MM.1S (cell line): ENCODE measurements around the gene NPC1.

Source experiments
- DNase-seq: peaks from one replicate; pipeline ENCODE4 v3.0.0-alpha.2; 2015
- H2AFZ ChIP-seq: fragments of 300-600 bp; sonication (generic); 2 replicates; pipeline ENCODE4 v1.6.0; 2016; ENCODE audit warnings: antibody characterized with exemption, low read length
- H3F3A ChIP-seq: fragments of 300-600 bp; sonication (generic); 2 replicates; pipeline ENCODE4 v1.6.1; 2016; ENCODE audit warnings: mild to moderate bottlenecking, antibody characterized with exemption, low read length, moderate library complexity, mixed read lengths; ENCODE audit not compliant: insufficient read depth
- H3K27ac ChIP-seq: fragments of 300-600 bp; sonication (generic); 2 replicates; pipeline ENCODE4 v1.5.1; 2016; ENCODE audit warnings: mild to moderate bottlenecking, low read length
- H3K27me3 ChIP-seq: fragments of 300-600 bp; sonication (generic); replicated peaks from 2 replicates; pipeline ENCODE4 v1.6.0; 2016; ENCODE audit warnings: low read length; ENCODE audit not compliant: insufficient read depth
- H3K36me3 ChIP-seq: fragments of 300-600 bp; sonication (generic); replicated peaks from 2 replicates; pipeline ENCODE4 v1.6.1; 2016; ENCODE audit warnings: mild to moderate bottlenecking, low read length, mixed read lengths; ENCODE audit not compliant: insufficient read depth
- H3K4me1 ChIP-seq: fragments of 300-600 bp; sonication (generic); 2 replicates; pipeline ENCODE4 v1.6.1; 2016; ENCODE audit warnings: low read length, mixed read lengths
- H3K4me2 ChIP-seq: fragments of 300-600 bp; sonication (generic); 2 replicates; pipeline ENCODE4 v1.6.0; 2016; ENCODE audit warnings: low read depth, low read length
- H3K4me3 ChIP-seq: fragments of 300-600 bp; sonication (generic); 2 replicates; pipeline ENCODE4 v1.5.1; 2016; ENCODE audit warnings: low read length, mixed read lengths
- H3K79me2 ChIP-seq: fragments of 300-600 bp; sonication (generic); 2 replicates; pipeline ENCODE4 v1.6.1; 2016; ENCODE audit warnings: mixed run types, low read length, mixed read lengths
- H3K9ac ChIP-seq: fragments of 300-600 bp; sonication (generic); 2 replicates; pipeline ENCODE4 v1.6.1; 2016; ENCODE audit warnings: low read length, mixed read lengths
- H3K9me2 ChIP-seq: fragments of 300-600 bp; sonication (generic); replicated peaks from 2 replicates; pipeline ENCODE4 v1.6.1; 2016; ENCODE audit warnings: mild to moderate bottlenecking, low read length, mixed read lengths; ENCODE audit not compliant: insufficient read depth
- H3K9me3 ChIP-seq: fragments of 300-600 bp; sonication (generic); replicated peaks from 2 replicates; pipeline ENCODE4 v1.6.1; 2016; ENCODE audit warnings: mild to moderate bottlenecking, low read length, mixed read lengths; ENCODE audit not compliant: insufficient read depth
- H4K20me1 ChIP-seq: fragments of 300-600 bp; sonication (generic); 2 replicates; pipeline ENCODE4 v1.6.1; 2016; ENCODE audit warnings: mild to moderate bottlenecking, low read length, moderate library complexity, mixed read lengths; ENCODE audit not compliant: insufficient read depth
- EZH2 ChIP-seq: fragments of 300-600 bp; sonication (generic); optimal IDR thresholded peaks from 2 replicates; pipeline ENCODE3; 2017; ENCODE audit warnings: low read depth, mild to moderate bottlenecking, antibody characterized with exemption, low read length, mixed read lengths
- EZH2phosphoT487 ChIP-seq: fragments of 300-600 bp; sonication (generic); IDR thresholded peaks from 2 replicates; pipeline ENCODE4 v1.6.1; 2018; ENCODE audit warnings: antibody characterized with exemption, low read length
- TF ChIP-seq, protein P1 (sequence below): fragments of 300-600 bp; sonication (generic); IDR thresholded peaks from 2 replicates; pipeline ENCODE4 v1.5.1; 2016; ENCODE audit warnings: antibody characterized with exemption, low read length, mixed read lengths

The NPC1 gene

DNA sequence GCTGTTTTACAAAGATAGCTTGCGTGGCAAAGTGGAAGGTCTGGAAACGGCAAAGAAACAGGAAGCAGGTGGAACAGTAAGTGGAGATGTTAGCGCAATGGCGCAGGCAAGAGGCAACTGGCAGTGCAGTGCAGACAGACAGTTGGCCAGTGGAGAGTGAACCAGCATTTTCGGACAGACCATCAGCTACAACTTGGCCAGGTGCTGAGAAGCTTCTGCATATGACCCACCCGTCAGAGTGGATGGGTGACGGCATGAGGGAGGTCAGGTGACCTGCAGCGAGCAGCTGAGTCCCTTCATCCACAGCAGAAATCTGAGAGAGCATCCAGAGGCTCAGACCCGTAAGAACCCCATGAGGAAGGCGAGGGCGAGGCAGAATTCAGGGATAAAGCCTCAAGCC lies 33.8 kb downstream of the NPC1 start:
- Histone ChIP-seq H3K9me3 (no peaks in the 10 kb centered on the region), H3K27ac (no peak overlapping the region), H2AFZ (no peak overlapping the region), H3K4me2 (no peak overlapping the region), H3K9me2 (no peaks in the 10 kb centered on the region), H3F3A (0 out of 2 replicates have a peak, but pooled peaks cover 3% of the 10 kb centered on the region), H3K4me1 (no peaks in the 10 kb centered on the region), H4K20me1 (no peaks in the 10 kb centered on the region), H3K4me3 (no peak overlapping the region), H3K79me2 (no peaks in the 10 kb centered on the region), H3K9ac (no peak overlapping the region), H3K36me3 (no peaks in the 10 kb centered on the region), H3K27me3 (no peaks in the 10 kb centered on the region)
- DNase-seq, result no peak
- TF ChIP-seq EZH2phosphoT487, result no peak
- TF ChIP-seq EZH2, result no peak
- TF ChIP-seq, protein P1, sequence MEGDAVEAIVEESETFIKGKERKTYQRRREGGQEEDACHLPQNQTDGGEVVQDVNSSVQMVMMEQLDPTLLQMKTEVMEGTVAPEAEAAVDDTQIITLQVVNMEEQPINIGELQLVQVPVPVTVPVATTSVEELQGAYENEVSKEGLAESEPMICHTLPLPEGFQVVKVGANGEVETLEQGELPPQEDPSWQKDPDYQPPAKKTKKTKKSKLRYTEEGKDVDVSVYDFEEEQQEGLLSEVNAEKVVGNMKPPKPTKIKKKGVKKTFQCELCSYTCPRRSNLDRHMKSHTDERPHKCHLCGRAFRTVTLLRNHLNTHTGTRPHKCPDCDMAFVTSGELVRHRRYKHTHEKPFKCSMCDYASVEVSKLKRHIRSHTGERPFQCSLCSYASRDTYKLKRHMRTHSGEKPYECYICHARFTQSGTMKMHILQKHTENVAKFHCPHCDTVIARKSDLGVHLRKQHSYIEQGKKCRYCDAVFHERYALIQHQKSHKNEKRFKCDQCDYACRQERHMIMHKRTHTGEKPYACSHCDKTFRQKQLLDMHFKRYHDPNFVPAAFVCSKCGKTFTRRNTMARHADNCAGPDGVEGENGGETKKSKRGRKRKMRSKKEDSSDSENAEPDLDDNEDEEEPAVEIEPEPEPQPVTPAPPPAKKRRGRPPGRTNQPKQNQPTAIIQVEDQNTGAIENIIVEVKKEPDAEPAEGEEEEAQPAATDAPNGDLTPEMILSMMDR, result no peak

DNA sequence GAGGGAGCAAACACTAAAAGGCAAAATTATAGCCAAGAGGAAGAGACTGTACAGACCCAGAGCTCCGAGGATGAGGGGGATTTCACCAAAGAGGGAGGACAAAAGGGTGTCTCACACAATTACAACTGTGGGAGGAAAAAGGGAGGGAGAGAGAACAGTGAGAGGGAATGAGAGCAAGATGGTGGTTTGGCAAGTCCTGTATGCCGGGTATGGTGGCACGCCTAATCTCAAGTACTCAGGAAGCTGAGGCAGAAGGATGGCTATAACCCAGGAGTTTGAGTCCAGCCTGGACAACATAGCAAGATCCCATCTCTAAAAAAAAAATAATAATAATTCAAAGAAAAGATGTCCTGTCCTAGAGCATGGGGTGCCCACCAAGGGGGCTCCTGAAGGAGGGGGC lies 34.3 kb downstream of the NPC1 start:
- TF ChIP-seq, protein P1, result no peak
- TF ChIP-seq EZH2phosphoT487, result no peak
- no peak for TF ChIP-seq EZH2
- no peaks in the 10 kb centered on the region for H3K36me3 ChIP-seq
- H3K27me3 ChIP-seq, result no peaks in the 10 kb centered on the region
- H3K9me2 ChIP-seq, result no peaks in the 10 kb centered on the region
- H4K20me1 ChIP-seq, result no peaks in the 10 kb centered on the region
- H3K9me3 ChIP-seq, result no peaks in the 10 kb centered on the region
- DNase-seq, result no peak
- no peak overlapping the region for H2AFZ ChIP-seq
- 0 out of 2 replicates have a peak, but pooled peaks cover 3% of the 10 kb centered on the region for H3F3A ChIP-seq
- no peak overlapping the region for H3K9ac ChIP-seq
- H3K27ac ChIP-seq, result no peak overlapping the region
- H3K79me2 ChIP-seq, result no peaks in the 10 kb centered on the region
- no peaks in the 10 kb centered on the region for H3K4me1 ChIP-seq
- H3K4me2 ChIP-seq, result no peak overlapping the region
- H3K4me3 ChIP-seq, result no peak overlapping the region

DNA sequence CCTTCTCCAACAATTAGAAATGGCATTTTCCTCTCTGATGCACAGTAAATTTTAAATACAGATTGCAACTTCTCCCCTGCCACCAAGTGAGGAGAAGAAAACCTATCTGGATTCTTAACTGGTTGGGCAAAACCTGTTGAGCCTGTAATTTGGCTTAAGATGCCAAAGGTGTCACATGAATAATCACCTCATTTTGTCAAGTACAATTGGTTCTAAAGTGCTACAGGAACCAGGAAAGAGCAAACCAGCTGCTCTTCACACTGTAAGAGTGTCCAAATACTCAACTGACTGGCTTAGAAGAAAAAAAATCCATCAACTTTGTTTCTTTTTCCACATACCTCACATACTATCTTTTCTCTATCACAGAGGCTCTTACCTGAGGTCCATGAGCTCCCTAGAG lies 35.4 kb downstream of the NPC1 start:
- Histone ChIP-seq H3K4me1 (no peaks in the 10 kb centered on the region), H3K4me3 (no peak overlapping the region), H3K9me3 (no peaks in the 10 kb centered on the region), H3K27me3 (no peaks in the 10 kb centered on the region), H3F3A (0 out of 2 replicates have a peak, but pooled peaks cover 3% of the 10 kb centered on the region), H3K27ac (no peak overlapping the region), H4K20me1 (no peaks in the 10 kb centered on the region), H3K79me2 (no peaks in the 10 kb centered on the region), H3K36me3 (no peaks in the 10 kb centered on the region), H2AFZ (no peak overlapping the region), H3K4me2 (no peak overlapping the region), H3K9me2 (no peaks in the 10 kb centered on the region), H3K9ac (no peak overlapping the region)
- TF ChIP-seq EZH2phosphoT487, result no peak
- TF ChIP-seq, protein P1, result no peak
- no peak for TF ChIP-seq EZH2
- DNase-seq, result no peak
